Endothelial cell of umbilical vein (primary cell): ENCODE data around the gene DOCK8. TPM values are rescaled to one million over a fixed set of nuclear protein-coding genes. Genes with fewer than 3 reads are reported as not detected.

Experiments used
- BruUV-seq: library from RNA; stranded (reverse); fragments of 400-500 nt; replicated peaks from 2 replicates; lab custom pipeline; 2021; lab: Mats Ljungman, UMichigan
- CTCF ChIA-PET: fragments of 300-600, 350-600 bp; sonication (Branson Sonifier 250); formaldehyde crosslinking; loops from one replicate; lab custom pipeline; 2021; ENCODE audit warnings: antibody characterized with exemption, inconsistent platforms; lab: Charles Lee
- POLR2A ChIA-PET: fragments of 300-600, 350-600 bp; sonication (Branson Sonifier 250); formaldehyde crosslinking; loops from one replicate; lab custom pipeline; 2021; ENCODE audit warnings: antibody characterized with exemption, inconsistent platforms; lab: Charles Lee
- DNase-seq: peaks from one replicate; pipeline ENCODE4 v3.0.0-alpha.2; 2011; ENCODE audit warnings: low read depth, low spot score
- FAIRE-seq: peaks from 2 replicates; lab custom pipeline; 2011; peaks lifted over from hg19 to GRCh38; lab: Jason Lieb, UNC
- H2AFZ ChIP-seq: 2 replicates; pipeline ENCODE4 v1.6.0; 2012; ENCODE audit warnings: low read depth, low read length, control low read depth, inconsistent platforms
- H3K27ac ChIP-seq: 2 replicates; pipeline ENCODE4 v1.5.1; 2011; ENCODE audit warnings: low read depth, mild to moderate bottlenecking, control low read depth, low read length, moderate library complexity; ENCODE audit not compliant: insufficient read depth
- H3K27me3 ChIP-seq, 2 experiments: 2 replicates each; pipeline versions ENCODE4 v1.6.0 to v1.6.1; 2011; ENCODE audit warnings: low read length in 2 of 2, mixed read lengths in 1 of 2; ENCODE audit not compliant: control insufficient read depth in 2 of 2, insufficient read depth in 2 of 2
- H3K36me3 ChIP-seq, 2 experiments: 2 replicates in 1 of 2; 3 replicates in 1 of 2; pipeline ENCODE4 v1.5.1; 2011; ENCODE audit warnings: low read length in 2 of 2, mild to moderate bottlenecking in 1 of 2, moderate library complexity in 1 of 2; ENCODE audit not compliant: control insufficient read depth in 2 of 2, insufficient read depth in 2 of 2; ENCODE audit errors: extremely low read depth in 1 of 2
- H3K4me1 ChIP-seq: 3 replicates; pipeline ENCODE4 v1.5.1; 2011; ENCODE audit warnings: mild to moderate bottlenecking, low read length; ENCODE audit not compliant: control insufficient read depth, insufficient read depth; ENCODE audit errors: extremely low read depth
- H3K4me2 ChIP-seq: 2 replicates; pipeline ENCODE4 v1.6.1; 2011; ENCODE audit warnings: low read length, control low read depth, mixed read lengths; ENCODE audit not compliant: insufficient read depth
- H3K4me3 ChIP-seq, 3 experiments: fragments of 200-600 bp in 1 of 3; sonication (generic), shearing (Covaris generic) in 1 of 3; replicated peaks in 1 of 3; 2 replicates each; pipeline ENCODE4 v1.5.1; 2011 to 2016; ENCODE audit warnings: control low read depth in 3 of 3, low read length in 3 of 3, mild to moderate bottlenecking in 2 of 3, inconsistent platforms in 1 of 3, low read depth in 1 of 3, moderate library complexity in 1 of 3; ENCODE audit not compliant: insufficient read depth in 1 of 3
- H3K79me2 ChIP-seq: 2 replicates; pipeline ENCODE4 v1.6.0; 2012; ENCODE audit warnings: low read length, inconsistent platforms; ENCODE audit not compliant: control insufficient read depth, insufficient read depth
- H3K9ac ChIP-seq: replicated peaks from 2 replicates; pipeline ENCODE3; 2011; ENCODE audit warnings: low read length, control low read depth; ENCODE audit not compliant: insufficient read depth; ENCODE audit errors: extremely low read depth
- H3K9me1 ChIP-seq: replicated peaks from 3 replicates; pipeline ENCODE4 v1.6.0; 2011; ENCODE audit warnings: mild to moderate bottlenecking, low read length; ENCODE audit not compliant: control insufficient read depth, insufficient read depth; ENCODE audit errors: extremely low read depth
- H3K9me3 ChIP-seq: replicated peaks from 2 replicates; pipeline ENCODE4 v1.5.1; 2012; ENCODE audit warnings: low read length, inconsistent platforms; ENCODE audit not compliant: control insufficient read depth, insufficient read depth
- H4K20me1 ChIP-seq: replicated peaks from 2 replicates; pipeline ENCODE3; 2011; ENCODE audit warnings: mild to moderate bottlenecking, low read length; ENCODE audit not compliant: control insufficient read depth, insufficient read depth; ENCODE audit errors: extremely low read depth
- JUN ChIP-seq: IDR thresholded peaks from 2 replicates; pipeline ENCODE4 v1.6.1; 2011; ENCODE audit warnings: borderline replicate concordance, low read depth; ENCODE audit not compliant: insufficient read length, insufficient read depth
- MAX ChIP-seq: IDR thresholded peaks from 2 replicates; pipeline ENCODE4 v1.6.1; 2011; ENCODE audit not compliant: insufficient read depth, insufficient read length
- POLR2A ChIP-seq: IDR thresholded peaks from 2 replicates; pipeline ENCODE4 v1.6.1; 2012; ENCODE audit warnings: low read depth, mild to moderate bottlenecking, control low read depth, low read length
- POLR2AphosphoS5 ChIP-seq: IDR thresholded peaks from 2 replicates; pipeline ENCODE4 v1.6.1; 2012; ENCODE audit warnings: low read depth, mild to moderate bottlenecking, control low read depth, low read length, moderate library complexity; ENCODE audit not compliant: insufficient read depth
- dilution Hi-C: fragments of 300-500 bp; cut with MboI; formaldehyde crosslinking; loops from one replicate; pipeline ENCODE4 v1.15.0; 2019; ENCODE audit warnings: low sequenced_read_pairs; ENCODE audit not compliant: extremely low pct_ligation_motif_present
- intact Hi-C: fragments of 100-400 bp; cut with micrococcal nuclease; formaldehyde crosslinking; loops from one replicate; pipeline ENCODE4 v1.10.0; 2022
- polyA plus RNA-seq, 4 experiments: library from polyadenylated mRNA; depleted of rRNA in 3 of 4; stranded (reverse) in 3 of 4; unstranded in 1 of 4; fragments of >200 nt; gene quantifications; 2 replicates each; pipeline versions ENCODE4 v1.2.1 to v1.2.3, GENCODE V29; 2011 to 2012; ENCODE audit warnings: missing spikeins in 1 of 4
- total RNA-seq: library from RNA; stranded (reverse); gene quantifications from 2 replicates; pipeline ENCODE4 v1.2.3, GENCODE V29; 2021

DOCK8 gene
- total and polyA plus RNA-seq, 2 donors (not counting 3 experiments of a cell fraction or from before 2014, with no cell fraction given), result 0.54 to 1.3 TPM

GRCh38 chr9:338602-339001, 123.9 kb downstream of the DOCK8 start:
- Histone ChIP-seq H4K20me1 (no peaks in the 10 kb centered on the region), H3K4me2 (no peak overlapping the region), H3K27ac (no peak overlapping the region), H3K9ac (no peak overlapping the region), H3K27me3 (no peaks in the 10 kb centered on the region), H3K9me3 (no peaks in the 10 kb centered on the region), H3K36me3 (no peaks in the 10 kb centered on the region), H3K9me1 (no peaks in the 10 kb centered on the region), H3K4me1 (no peaks in the 10 kb centered on the region), H2AFZ (no peak overlapping the region), H3K4me3 (no peak overlapping the region), H3K79me2 (no peaks in the 10 kb centered on the region)
- TF ChIP-seq POLR2A, result no peak
- TF ChIP-seq JUN, result no peak
- TF ChIP-seq POLR2AphosphoS5, result no peak
- TF ChIP-seq MAX, result no peak
- ChIA-PET CTCF (interaction anchor here (0.8 kb wide), 1 partner anchor 9 kb away, joined by 3 read pairs; no protein-coding TSS in a partner anchor), POLR2A (no interaction called here)
- dilution Hi-C loops (no loop called here), intact Hi-C loops (no loop called here)
- no peak for DNase-seq
- no TSS peak for BruUV-seq
- no peak for FAIRE-seq

- no peak overlapping the region for H2AFZ ChIP-seq
- H3K9me1 ChIP-seq, result no peaks in the 10 kb centered on the region
- H3K27ac ChIP-seq, result no peak overlapping the region
- ChIA-PET CTCF (no interaction called here), POLR2A (no interaction called here)
- intact Hi-C loops (no loop called here), dilution Hi-C loops (no loop called here)
- H3K36me3 ChIP-seq, result no peaks in the 10 kb centered on the region
- H3K4me3 ChIP-seq, result no peak overlapping the region
- no peak overlapping the region for H3K9ac ChIP-seq
- no peak overlapping the region for H3K4me2 ChIP-seq
- TF ChIP-seq POLR2A, result no peak
- FAIRE-seq, result no peak
- no peak for DNase-seq
- BruUV-seq, result no TSS peak
- no peaks in the 10 kb centered on the region for H3K79me2 ChIP-seq
- no peaks in the 10 kb centered on the region for H3K27me3 ChIP-seq
- no peaks in the 10 kb centered on the region for H3K9me3 ChIP-seq
- H4K20me1 ChIP-seq, result no peaks in the 10 kb centered on the region
- no peaks in the 10 kb centered on the region for H3K4me1 ChIP-seq
These were observed 127.2 kb downstream of the DOCK8 start for GRCh38 chr9:341634-342421.
